NOMO-1 treated with DMSO at 0.1 percent for 48 hours (cell line): ENCODE measurements around the gene PTGER4.
A peak's percentile ranks its signal among the peaks of the same experiment; 100 is the strongest.
"Not testable (repeated sequence)": the region's sequence is repeated elsewhere in the genome, so short reads cannot be mapped to it uniquely, and the experiment has no call there.

Experiments used
- DNase-seq: peaks from one replicate; lab custom pipeline; 2025; ENCODE audit not compliant: unreplicated experiment; lab: John Stamatoyannopoulos, UW

Gene PTGER4

GRCh38 chr5:40688996-40689395 is 9.3 kb downstream of the PTGER4 start:
- DNase-seq, result no peak

GRCh38 chr5:40689438-40689837 is 9.7 kb downstream of the PTGER4 start:
- DNase-seq, result peak; percentile 95

DNA sequence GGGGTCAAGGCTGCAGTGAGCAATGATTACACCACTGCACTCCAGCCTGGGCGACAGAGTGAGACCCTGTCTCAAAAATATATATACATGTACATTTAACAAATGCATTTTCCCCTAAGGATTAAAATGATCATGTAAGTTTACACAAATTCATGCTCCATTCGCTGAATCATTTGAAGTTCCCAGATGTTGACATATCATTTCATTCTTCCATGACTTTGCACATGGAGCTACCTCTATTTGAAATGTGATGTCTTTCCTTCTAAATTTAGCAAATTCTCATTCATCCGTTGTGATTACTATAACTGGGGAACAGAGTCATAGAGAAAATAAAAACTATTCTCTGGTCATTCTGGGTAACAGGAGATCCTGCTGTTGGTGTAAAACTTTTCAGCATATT is 10.6 kb downstream of the PTGER4 start:
- no peak for DNase-seq

DNA sequence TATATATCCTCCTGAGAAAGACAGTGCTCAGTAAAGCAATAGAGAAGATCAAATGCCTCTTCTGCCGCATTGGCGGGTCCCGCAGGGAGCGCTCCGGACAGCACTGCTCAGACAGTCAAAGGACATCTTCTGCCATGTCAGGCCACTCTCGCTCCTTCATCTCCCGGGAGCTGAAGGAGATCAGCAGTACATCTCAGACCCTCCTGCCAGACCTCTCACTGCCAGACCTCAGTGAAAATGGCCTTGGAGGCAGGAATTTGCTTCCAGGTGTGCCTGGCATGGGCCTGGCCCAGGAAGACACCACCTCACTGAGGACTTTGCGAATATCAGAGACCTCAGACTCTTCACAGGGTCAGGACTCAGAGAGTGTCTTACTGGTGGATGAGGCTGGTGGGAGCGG is 12.2 kb downstream of the PTGER4 start:
- no peak for DNase-seq

DNA sequence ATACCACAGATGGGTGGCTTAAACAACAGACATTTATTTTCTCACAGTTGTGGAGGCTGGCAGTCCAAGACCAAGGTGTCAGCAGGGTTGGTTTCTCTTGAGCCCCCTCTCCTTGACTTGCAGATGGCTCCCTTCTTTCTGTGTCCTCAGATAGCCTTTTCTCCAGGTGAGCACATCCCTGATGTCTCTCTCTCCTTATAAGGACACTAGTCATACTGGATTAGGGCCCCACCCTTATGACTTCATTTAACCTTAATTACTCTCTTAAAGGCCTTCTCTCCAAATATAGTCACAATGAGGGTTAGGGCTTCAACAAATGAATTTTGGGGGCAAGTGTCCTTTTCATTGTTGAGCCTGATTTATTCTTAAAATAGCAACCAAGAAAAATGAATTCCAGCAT is 14.7 kb downstream of the PTGER4 start:
- no peak for DNase-seq

GRCh38 chr5:40700116-40700782 is 20.5 kb downstream of the PTGER4 start:
- no peak for DNase-seq

- not testable (repeated sequence) for DNase-seq
Measured at GRCh38 chr5:40702027-40702426, 22.3 kb downstream of the PTGER4 start.

GRCh38 chr5:40705484-40705883 is 25.8 kb downstream of the PTGER4 start:
- not testable (repeated sequence) for DNase-seq

DNA sequence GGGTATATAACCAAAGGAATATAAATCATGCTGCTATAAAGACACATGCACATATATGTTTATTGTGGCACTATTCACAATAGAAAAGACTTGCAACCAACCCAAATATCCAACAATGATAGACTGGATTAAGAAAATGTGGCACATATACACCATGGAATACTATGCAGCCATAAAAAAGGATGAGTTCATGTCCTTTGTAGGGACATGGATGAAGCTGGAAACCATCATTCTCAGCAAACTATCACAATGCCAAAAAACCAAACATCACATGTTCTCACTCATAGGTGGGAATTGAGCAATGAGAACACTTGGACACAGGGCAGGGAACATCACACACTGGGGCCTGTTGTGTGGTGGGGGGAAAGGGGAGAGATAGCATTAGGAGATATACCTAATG is 30.9 kb downstream of the PTGER4 start:
- DNase-seq, result not testable (repeated sequence)

DNA sequence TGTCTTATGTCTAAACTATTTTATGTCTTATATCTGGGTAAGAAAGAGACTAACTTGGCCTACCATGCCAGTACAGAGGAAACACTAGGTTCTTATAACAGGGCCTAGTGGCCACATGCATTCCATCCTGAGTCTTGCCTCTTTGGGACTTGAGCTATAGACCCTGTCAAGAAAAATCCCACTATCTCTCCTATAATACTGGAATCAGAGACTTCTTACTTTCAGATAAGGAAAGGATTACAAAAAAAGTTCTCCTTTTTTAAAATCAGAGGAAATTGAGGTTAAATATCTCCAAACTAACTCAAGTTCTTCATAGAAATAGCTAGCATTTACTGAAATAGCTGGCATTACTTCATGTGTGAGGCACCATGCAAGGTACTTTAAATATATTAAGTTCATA is 34.3 kb downstream of the PTGER4 start:
- DNase-seq, result no peak

GRCh38 chr5:40716000-40716399 is 36.3 kb downstream of the PTGER4 start:
- DNase-seq, result no peak

DNA sequence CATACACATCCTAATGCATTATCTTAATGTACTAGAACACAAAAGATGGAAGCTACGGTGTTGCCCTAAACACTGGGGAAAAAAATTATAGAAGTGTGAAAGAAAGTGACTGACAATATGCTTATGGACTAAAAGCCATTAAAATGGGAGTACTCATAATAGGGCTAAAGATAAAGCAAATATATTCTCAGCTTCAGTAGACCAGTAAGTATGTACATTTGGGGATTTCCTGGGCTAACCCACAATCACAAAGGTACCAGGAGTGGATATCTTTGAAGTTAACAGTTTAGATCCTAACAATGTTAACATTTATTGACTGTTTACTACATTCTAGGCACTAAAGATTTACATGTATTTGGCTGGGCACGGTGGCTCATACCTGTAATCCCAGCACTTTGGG is 36.9 kb downstream of the PTGER4 start:
- DNase-seq, result no peak

DNA sequence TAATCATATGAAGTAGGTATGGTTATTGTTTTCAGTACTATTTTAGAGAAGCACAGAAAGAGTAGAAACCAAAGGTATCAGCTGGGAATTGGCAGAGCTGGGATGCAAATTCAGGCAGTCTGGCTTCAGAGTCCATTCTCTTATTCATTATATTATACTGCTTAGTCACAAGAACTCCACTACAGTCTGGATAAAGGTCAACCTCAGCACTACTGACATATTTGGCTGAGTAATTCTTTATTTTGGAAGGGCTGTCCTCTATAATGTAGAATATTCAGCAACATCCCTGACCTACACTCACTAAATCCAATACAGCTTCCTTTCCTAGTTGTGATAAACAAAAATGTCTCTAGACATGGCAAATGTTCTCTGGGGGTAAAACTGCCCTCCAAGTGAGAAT is 37.6 kb downstream of the PTGER4 start:
- DNase-seq, result no peak

GRCh38 chr5:40720069-40720468 is 40.4 kb downstream of the PTGER4 start:
- DNase-seq, result no peak

GRCh38 chr5:40722497-40722911 is 42.8 kb downstream of the PTGER4 start:
- DNase-seq, result not testable (repeated sequence)

DNA sequence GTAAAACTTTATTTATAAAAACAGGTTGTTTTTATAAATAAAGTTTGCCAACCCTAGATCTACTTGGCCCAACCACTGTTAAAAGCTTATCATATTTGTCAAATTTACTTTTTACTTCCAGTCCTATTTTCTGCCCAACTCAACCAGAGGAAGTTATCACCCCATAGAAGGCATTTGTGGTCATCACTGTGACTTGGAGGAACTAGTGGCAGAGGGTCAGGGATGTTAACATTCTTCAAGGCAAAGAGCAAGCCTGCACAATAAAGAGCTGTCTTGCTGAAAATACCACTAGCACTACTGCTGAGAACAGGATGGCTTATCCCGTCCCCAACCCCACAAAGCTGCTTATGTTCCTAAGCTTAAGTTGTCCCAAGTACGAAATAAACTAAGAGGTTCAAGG is 53.7 kb downstream of the PTGER4 start:
- peak; percentile 78 for DNase-seq

DNA sequence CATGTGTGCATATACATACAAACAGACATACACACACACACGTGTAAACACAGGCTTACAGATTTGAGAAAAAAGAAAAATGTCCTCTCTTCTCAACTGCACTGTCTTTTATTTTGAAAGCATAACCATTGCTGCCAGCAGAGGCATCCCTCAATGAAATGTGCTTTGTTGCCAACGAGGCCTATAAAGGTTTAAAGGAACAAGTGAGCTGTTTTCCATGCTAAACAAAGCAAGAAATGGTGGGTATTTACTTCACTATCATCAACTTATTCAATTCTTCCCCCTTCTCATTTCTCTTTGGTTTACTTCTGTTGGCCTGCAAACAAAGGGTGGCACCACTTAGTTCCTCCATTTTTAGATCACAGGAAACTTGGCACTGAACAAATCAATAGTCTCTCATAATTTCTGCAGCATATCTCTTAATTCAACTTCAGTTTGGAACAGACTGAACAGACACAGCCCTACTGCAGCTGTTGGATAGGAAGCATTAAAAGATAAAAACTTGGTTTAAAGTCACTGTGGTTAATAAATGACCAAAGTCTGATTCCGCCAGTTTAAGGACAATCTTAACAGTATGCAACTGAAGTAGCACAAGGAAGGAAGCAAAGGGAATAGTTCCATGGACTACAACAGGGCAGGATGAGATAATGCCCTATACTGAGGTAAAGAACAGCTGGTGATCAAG is 54.3 kb downstream of the PTGER4 start:
- peak; percentile 31 for DNase-seq

GRCh38 chr5:40734986-40735385 is 55.3 kb downstream of the PTGER4 start:
- DNase-seq, result no peak

DNA sequence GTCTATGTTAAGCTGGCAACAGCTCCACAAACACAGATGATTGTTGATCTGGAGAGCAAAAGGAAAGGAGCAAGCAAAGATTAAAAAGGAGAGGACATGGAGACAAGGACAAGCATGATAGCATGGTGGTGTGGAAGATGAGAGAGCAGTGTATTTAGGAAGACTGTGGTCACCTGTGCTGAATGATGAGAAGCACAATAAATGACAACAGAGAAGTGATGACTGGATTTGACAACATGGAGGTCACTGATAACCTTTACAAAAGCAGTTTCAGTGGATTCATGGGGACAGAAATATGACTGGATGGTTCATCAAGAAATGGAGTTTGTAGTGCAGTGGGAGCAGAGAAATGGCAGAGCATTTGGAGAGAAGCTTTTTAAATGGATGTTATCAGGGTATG is 55.9 kb downstream of the PTGER4 start:
- DNase-seq, result no peak

GRCh38 chr5:40736103-40736875 is 56.6 kb downstream of the PTGER4 start:
- peak; percentile 84 for DNase-seq

DNA sequence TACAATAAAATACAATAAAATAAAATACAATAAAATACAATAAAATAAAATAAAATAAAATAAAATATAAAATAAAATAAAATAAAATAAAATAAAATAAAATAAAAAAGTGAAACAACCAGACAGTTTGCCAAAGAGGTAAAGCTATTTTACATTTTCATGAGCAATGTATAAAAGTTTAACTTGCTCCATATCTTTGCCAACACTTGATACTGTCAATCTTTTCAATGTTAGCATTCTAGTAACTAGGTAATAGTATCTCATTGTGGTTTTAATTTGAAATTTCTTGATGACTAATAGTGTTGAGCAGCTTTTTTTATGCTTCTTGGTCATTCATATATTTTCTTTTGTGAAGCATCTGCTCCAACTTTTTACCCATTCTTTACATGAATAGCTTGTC is 58.8 kb downstream of the PTGER4 start:
- no peak for DNase-seq
